ENCODE measurements around the gene MN1.

DNA sequence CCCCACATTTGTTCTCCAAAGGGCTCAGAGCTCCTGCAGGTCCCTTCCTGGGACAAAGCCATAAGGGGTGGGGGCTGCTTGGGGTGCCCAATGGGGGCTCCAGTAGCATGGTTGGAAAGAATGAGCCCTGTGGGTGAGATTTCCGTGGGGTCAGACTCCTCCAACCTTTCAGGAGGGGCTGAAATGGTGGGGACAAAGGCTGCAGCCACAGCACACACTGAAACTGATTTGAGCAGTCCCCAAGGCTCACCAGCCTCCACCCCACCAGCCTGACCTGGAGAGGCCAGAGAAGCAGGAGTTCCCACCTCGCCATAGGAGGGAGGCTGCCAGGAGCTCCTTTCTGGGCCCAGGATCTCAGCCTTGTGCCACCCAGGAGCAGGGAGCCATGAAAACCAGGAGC is 69.2 kb downstream of the MN1 start:
- TF ChIP-seq, protein P1, sequence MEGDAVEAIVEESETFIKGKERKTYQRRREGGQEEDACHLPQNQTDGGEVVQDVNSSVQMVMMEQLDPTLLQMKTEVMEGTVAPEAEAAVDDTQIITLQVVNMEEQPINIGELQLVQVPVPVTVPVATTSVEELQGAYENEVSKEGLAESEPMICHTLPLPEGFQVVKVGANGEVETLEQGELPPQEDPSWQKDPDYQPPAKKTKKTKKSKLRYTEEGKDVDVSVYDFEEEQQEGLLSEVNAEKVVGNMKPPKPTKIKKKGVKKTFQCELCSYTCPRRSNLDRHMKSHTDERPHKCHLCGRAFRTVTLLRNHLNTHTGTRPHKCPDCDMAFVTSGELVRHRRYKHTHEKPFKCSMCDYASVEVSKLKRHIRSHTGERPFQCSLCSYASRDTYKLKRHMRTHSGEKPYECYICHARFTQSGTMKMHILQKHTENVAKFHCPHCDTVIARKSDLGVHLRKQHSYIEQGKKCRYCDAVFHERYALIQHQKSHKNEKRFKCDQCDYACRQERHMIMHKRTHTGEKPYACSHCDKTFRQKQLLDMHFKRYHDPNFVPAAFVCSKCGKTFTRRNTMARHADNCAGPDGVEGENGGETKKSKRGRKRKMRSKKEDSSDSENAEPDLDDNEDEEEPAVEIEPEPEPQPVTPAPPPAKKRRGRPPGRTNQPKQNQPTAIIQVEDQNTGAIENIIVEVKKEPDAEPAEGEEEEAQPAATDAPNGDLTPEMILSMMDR (IDR thresholded peaks at IDR 0.05), result no peak
- TF ChIP-seq EZH2 (IDR thresholded peaks at IDR 0.05; ENCODE audit: borderline replicate concordance, insufficient read depth, low read depth, low read length, poor library complexity, severe bottlenecking), result no peak
